DND-41 (cell line): ENCODE measurements around the gene FBXW8.

ENCODE experiments used
- EZH2 ChIP-seq: IDR thresholded peaks from 3 replicates; pipeline ENCODE4 v1.6.1; 2012; ENCODE audit warnings: borderline replicate concordance, low read depth, mild to moderate bottlenecking, moderate library complexity, low read length, inconsistent platforms; ENCODE audit not compliant: severe bottlenecking
- TF ChIP-seq, protein P1 (sequence below): IDR thresholded peaks from 2 replicates; pipeline ENCODE4 v1.5.1; 2012; ENCODE audit warnings: borderline replicate concordance, low read length, moderate library complexity, mild to moderate bottlenecking; ENCODE audit not compliant: poor library complexity, severe bottlenecking; ENCODE audit errors: extremely low read depth

- TF ChIP-seq, protein P1, sequence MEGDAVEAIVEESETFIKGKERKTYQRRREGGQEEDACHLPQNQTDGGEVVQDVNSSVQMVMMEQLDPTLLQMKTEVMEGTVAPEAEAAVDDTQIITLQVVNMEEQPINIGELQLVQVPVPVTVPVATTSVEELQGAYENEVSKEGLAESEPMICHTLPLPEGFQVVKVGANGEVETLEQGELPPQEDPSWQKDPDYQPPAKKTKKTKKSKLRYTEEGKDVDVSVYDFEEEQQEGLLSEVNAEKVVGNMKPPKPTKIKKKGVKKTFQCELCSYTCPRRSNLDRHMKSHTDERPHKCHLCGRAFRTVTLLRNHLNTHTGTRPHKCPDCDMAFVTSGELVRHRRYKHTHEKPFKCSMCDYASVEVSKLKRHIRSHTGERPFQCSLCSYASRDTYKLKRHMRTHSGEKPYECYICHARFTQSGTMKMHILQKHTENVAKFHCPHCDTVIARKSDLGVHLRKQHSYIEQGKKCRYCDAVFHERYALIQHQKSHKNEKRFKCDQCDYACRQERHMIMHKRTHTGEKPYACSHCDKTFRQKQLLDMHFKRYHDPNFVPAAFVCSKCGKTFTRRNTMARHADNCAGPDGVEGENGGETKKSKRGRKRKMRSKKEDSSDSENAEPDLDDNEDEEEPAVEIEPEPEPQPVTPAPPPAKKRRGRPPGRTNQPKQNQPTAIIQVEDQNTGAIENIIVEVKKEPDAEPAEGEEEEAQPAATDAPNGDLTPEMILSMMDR, result no peak
- no peak for TF ChIP-seq EZH2
Measured at GRCh38 chr12:116959845-116960514, 49.2 kb downstream of the FBXW8 start.
